ENCODE measurements around the gene SRR.

DNA sequence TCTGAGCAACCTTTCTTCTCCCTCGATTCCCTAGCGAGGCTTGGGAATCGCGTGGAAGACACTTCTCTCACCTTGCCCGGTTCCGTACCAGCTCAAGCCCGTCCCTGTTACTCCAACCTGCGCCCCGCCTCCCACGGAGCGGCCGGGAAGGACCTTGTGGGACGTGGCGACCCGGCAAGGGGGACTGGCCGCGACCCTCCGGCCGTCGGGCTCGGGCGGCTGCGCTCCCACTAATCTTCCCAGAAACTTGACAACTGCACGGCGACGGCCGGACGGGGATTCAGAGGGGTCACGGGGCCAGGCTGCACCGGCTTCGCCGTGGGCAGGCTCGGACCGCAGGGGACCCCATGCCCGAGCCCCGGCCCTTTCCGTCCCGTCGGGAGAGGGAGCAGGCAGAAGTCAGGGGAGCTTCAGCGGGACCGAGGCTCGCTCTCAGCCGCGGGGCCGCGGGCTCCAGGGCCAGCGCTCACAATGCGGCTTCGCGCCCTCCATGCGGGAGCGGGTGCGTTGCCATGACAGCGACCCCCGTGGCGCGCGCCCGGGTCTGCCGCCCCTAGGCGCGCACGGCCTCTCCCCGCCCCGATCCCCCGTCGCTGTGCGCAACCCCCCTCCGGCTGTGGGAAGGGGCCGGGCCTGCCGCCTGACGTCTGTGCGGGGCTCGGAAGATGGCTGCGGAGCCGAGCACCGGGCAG lies 33.2 kb downstream of the SRR start, which contains the start of gene SGSM2:
- TF ChIP-seq POLR2AphosphoS5 (IDR thresholded peaks at IDR 0.05; ENCODE audit: low read depth, low read length) (no peak), TAF1 (IDR thresholded peaks at IDR 0.05; ENCODE audit: borderline replicate concordance, insufficient read depth, low read length) (no peak), FOXP2 (optimal IDR thresholded peaks at IDR 0.05; ENCODE audit: borderline replicate concordance, extremely low read depth, extremely low read length, insufficient read depth) (no peak), SIN3A (IDR thresholded peaks at IDR 0.05; ENCODE audit: borderline replicate concordance, insufficient read depth, low read length) (no peak)
- TF ChIP-seq, protein P1, sequence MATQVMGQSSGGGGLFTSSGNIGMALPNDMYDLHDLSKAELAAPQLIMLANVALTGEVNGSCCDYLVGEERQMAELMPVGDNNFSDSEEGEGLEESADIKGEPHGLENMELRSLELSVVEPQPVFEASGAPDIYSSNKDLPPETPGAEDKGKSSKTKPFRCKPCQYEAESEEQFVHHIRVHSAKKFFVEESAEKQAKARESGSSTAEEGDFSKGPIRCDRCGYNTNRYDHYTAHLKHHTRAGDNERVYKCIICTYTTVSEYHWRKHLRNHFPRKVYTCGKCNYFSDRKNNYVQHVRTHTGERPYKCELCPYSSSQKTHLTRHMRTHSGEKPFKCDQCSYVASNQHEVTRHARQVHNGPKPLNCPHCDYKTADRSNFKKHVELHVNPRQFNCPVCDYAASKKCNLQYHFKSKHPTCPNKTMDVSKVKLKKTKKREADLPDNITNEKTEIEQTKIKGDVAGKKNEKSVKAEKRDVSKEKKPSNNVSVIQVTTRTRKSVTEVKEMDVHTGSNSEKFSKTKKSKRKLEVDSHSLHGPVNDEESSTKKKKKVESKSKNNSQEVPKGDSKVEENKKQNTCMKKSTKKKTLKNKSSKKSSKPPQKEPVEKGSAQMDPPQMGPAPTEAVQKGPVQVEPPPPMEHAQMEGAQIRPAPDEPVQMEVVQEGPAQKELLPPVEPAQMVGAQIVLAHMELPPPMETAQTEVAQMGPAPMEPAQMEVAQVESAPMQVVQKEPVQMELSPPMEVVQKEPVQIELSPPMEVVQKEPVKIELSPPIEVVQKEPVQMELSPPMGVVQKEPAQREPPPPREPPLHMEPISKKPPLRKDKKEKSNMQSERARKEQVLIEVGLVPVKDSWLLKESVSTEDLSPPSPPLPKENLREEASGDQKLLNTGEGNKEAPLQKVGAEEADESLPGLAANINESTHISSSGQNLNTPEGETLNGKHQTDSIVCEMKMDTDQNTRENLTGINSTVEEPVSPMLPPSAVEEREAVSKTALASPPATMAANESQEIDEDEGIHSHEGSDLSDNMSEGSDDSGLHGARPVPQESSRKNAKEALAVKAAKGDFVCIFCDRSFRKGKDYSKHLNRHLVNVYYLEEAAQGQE (IDR thresholded peaks at IDR 0.05; ENCODE audit: insufficient read depth in 1 of 2, low read depth in 2 of 2, low read length in 2 of 2): no peak

Data from PFSK-1 (cell line).